ENCODE results near the gene KRTAP4-1.
"Not testable (repeated sequence)": the region's sequence is repeated elsewhere in the genome, so short reads cannot be mapped to it uniquely, and the experiment has no call there.

The KRTAP4-1 gene

DNA sequence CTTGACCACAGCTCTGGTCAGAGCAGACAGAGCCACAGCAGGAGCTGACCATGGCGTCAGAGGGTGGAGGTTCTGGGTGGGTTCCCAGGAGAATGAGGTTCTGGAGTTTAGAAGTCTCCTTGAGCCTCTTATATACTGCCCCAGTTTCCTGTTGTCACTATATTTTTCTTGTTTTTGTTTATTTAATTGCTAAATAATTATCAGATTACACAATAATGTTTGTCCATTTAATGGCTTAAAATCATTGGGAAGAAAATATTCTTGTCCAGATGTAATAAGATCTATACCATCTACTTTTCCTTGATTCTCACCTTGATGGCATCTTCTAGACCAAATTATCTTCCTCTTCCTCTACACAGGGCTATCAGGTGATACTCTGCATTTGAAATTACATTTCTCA lies 16.6 kb downstream of the KRTAP4-1 start, which contains the start of gene KRTAP4-3:
TSS of gene KRTAP4-3 (minus strand) at position 101 of the 400 bp plus-strand sequence. CDS start at position 52, 49 bp downstream.
- DNase-seq = no peak

DNA sequence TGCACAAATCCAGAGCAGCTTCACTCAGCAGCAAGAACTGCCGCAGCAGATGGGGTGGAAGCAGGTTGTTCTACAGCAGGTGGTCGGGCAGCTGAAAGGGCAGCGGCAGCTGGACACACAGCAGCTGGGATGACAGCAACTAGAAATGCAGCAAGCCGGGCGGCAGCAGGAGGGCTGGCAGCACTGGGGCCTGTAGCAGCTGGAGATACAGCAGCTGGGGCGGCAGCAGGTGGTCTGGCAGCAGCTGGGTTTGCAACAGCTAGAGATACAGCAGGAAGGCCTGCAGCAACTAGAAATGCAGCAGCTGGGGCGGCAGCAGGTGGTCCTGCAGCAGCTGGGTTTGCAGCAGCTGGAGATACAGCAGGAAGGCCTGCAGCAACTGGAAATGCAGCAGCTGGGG lies 17.1 kb downstream of the KRTAP4-1 start:
- no peak for DNase-seq

DNA sequence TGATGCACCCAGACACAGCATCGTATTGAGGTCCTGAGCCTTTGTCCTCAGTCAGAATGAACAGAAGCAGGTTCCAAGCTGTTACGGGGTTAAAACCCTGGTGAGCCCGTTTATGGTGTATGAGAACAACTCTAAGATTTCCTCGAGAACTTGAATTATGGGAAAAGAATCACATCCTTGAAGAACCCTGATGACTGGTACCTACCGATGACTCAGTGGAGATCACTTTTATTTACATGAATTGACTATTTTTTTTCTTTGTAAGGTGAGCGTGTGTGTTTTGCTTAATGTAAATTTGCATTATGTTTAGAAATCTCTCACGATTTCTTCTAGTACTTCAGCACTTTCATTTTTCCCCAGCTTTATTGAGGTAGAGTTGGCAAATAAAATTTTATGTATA lies 20.9 kb downstream of the KRTAP4-1 start:
- DNase-seq = no peak

DNA sequence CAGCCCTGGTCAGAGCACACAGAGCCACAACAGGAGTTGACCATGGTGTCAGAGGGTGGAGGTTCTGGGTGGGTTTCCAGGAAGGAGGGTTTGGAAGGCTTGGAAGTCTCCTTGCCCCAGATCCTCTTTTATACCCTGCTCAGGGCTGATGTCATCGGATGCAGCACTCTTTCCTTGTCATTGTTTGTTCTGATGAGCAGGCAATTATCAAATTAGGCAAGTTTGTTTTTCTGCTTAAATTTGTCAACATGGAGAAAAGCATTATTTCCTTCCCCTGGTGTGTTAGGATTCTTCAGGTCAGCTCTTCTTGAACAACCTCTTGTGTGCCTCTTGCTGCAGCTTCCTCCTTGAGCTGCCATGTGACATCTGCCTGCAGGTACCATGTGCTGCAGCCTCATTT lies 24.1 kb downstream of the KRTAP4-1 start, which contains the start of gene KRTAP4-4:
TSS of gene KRTAP4-4 (minus strand) at position 101 of the 400 bp plus-strand sequence. CDS start at position 44, 57 bp downstream.
- DNase-seq = no peak

DNA sequence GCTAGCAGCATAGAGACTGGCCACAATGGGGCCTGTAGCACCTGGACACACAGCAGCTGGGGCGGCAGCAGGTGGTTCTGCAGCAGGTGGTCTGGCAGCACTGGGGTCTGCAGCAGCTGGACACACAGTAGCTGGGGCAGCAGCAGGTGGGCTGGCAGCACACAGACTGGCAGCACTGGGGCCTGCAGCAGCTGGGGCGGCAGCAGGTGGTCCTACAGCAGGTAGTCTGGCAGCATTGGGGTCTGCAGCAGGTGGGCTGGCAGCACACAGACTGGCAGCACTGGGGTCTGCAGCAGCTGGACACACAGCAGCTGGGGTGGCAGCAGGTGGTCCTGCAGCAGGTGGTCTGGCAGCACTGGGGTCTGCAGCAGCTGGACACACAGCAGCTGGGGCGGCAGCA lies 24.5 kb downstream of the KRTAP4-1 start:
- DNase-seq = not testable (repeated sequence)

DNA sequence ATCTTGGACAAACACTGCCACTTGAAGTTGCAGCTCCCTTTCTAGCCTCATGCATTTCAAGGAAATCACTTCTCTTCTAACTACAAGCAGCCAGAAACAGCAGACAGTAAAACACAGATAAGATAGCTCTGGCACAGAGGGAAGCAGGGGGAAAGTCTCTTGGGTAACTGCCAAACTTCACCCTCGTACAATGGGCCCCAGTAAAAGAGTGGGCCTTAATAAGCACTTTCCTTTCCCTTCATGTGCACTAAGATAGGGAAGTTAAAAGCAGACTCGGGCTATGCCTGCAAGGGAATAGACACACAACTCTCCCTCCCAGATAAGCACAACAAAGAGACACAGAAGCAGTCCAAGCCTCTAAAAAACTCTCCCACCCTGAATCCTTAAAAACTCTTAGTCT lies 30.9 kb downstream of the KRTAP4-1 start:
- no peak for DNase-seq

DNA sequence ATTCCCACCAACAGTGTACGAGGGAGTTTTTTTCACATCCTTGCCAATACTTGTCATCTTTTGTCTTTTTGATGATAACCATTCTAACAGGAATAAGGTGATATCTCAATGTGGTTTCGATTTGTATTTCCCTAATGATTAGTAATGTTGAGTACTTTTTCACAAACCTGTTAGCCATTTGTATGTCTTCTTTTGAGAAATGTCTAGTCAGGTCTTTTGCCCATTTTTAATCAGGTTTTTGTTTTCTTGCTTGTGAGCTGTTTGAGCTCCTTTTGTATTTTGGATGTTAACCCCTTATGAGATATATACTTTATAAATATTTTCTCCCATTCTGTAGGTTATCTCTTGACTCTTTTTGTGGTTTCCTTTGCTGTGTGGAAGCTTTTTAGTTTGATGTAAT lies 33.2 kb downstream of the KRTAP4-1 start:
- DNase-seq = no peak

DNA sequence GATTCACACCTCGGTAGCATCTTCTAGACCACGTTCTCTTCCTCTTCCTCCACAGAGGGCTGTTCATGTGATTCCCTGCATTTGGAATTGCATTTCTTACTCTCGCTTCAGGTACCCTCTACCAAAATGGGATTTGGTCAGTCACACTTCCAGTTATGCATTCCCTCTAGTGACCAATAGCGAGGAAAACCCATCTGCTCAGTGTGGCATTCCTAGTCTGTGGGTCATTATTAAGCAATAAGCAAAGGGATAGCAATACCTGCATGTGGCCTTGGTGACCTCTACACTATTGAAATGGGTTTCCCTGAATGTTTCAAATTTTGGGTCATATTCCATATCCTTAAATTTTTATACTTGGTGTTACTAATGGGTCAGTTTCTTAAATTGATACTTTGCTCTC lies 34.7 kb downstream of the KRTAP4-1 start:
- DNase-seq = no peak

DNA sequence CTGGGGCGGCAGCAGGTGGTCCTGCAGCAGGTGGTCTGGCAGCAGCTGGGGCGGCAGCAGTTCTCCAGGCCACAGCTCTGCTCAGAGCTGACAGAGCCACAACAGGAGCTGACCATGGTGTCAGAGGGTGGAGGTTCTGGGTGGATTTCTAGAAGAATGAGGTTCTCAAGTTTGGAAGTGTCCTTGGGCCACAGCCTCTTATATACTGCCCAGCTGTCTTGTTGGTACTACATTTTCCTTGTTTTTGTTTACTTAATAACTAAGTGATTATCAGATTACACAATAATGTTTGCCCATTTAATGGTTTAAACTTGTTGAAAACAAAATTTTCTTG lies 35.1 kb downstream of the KRTAP4-1 start, which contains the start of gene KRTAP4-5:
TSS of gene KRTAP4-5 (minus strand) at position 174 of the 334 bp plus-strand sequence. CDS start at position 116, 58 bp downstream.
- no peak for DNase-seq

DNA sequence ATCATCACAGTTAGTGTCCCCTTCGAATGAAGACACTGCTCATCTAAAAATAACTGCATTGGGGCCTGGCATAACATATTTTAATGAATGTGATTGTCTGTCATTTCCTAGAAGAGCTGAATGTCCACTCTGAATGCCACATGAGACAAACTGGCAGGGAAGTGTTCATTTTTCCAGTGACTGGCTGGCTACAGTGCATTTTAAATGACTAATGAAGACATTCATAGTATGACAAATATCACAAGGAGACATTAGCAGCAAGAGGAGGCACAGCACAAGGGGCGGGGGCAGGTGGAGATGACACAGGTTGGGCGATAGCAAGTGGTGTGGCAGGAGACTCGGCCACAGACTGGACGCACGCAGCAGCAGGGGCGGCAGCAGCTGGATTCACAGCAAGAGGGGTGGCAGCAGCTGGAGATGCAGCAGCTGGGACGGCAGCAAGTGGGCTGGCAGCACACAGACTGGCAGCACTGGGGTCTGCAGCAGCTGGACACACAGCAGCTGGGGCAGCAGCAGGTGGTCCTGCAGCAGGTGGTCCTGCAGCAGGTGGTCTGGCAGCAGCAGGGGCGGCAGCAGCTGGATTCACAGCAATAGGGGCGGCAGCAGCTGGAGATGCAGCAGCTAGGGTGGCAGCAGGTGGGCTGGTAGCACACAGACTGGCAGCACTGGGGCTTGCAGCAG lies 35.6 kb downstream of the KRTAP4-1 start:
- not testable (repeated sequence) for DNase-seq

DNA sequence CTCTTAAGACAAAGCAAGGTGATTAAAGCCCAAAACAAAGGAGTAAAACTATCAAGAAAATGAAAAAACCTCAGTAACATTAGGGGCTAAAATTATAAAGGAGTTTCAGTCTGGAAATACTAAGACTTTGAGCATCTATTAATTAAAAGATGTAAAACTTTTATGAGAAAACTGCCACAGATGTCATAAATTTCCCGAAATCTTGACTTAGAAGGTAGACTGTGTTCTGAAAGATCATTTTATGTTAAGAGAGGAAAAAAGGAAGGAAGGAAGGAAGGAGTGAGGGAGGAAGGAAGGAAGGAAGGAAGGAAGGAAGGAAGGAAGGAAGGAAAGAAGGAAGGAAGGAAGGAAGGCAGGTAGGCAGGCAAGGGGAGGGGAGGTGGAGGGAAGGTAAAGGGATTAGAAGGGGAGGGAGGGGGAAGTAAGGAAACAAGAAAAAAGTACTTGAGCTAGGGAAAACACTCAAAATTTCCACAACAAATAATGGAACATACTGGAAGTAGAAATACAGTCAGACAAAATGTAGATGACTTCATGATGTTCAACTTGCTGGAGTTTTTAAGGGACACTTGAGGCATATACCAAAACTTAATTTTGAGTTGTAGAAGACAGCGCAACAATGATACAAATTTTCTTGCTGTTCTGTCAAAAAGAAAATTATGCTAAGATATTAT lies 37.0 kb downstream of the KRTAP4-1 start:
- no peak for DNase-seq

DNA sequence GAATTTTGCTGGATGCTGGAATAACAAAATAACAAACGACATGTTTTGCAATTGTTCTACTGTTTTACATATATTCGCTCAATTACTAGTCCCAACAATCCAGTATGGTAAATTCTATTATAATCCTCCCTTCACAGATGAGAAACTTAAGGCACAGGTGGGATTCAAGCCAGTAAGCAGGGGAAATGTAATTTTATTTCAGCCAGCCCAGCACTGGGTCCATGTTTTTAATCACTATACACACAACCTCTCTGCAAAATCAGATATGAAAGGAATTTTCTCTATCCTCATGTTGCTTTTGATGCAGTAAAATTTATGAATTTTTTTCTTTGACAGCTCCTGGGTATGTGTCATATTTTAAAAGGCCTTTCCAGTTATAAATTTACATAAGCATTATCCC lies 39.5 kb downstream of the KRTAP4-1 start:
- DNase-seq = no peak

DNA sequence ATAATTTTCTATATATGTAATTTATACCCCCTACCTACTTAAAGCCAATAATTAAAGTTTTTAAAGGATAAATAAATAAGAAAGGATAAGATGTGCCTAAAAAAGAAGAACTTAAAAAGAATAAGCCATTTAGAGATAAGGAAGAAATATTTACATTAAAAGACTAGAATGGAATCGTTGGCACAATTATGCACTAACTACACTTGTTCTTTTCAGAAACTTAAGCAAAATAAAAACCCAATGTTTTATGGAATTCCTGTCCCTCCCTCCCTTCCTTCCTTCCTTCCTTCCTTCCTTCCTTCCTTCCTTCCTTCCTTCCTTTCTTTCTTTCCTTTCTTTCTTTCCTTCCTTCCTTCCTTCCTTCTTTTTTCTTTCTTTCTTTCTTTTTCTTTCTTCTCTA lies 39.9 kb downstream of the KRTAP4-1 start:
- no peak for DNase-seq

DNA sequence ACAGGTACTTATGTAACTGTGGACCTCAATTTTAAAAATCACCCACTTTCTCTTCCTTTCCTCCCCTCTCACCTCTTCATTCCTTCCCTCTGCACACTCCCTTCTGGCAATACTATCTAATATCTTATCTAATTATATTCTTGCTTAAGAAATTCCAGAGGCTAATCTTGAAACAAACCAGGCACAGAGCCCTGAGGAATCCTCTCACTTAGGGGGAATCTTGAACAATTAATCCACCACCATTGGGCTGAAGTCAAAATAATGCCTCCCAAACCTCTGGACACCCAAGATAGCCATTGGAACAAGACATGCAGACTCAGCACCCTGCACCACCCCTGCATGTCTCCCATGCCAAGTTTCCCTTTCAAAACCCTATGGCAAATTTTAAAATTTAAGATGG lies 43.4 kb downstream of the KRTAP4-1 start:
- no peak for DNase-seq

DNA sequence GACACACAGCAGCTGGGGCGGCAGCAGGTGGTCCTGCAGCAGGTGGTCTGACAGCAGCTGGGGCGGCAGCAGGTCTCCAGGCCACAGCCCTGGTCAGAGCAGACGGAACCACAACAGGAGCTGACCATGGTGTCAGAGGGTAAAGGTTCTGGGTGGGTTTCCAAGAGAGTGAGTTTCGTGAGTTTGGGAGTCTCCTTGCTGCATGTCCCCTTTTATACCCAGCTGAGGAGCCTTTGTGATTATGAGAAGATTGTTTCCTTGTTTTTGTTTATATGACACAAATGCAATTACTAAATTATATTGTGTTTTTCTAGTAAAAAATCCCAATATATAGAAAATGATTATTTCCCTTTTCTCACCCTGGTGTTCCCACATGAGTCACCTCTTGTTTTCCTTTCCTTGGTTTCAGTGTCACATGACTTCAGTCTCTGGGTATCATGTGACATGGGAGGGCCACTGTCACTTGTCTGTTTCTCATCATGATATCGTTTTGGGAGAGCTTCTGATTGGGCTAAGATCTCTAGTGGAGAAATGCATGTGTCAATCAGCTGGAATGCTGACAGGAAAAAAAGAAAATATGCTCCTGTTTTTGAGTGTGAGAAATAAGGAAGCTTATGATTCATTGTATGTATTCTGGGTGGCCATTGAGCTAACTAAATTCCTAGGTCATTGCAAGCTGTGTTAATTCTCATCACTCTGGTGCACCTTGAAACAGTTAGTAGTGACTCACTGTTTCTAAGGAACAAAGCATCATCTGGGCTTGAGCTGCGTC lies 44.2 kb downstream of the KRTAP4-1 start, which contains the start of gene KRTAP4-6:
TSS of gene KRTAP4-6 (minus strand) at position 185 of the 772 bp plus-strand sequence. CDS start at position 128, 57 bp downstream.
- no peak for DNase-seq

DNA sequence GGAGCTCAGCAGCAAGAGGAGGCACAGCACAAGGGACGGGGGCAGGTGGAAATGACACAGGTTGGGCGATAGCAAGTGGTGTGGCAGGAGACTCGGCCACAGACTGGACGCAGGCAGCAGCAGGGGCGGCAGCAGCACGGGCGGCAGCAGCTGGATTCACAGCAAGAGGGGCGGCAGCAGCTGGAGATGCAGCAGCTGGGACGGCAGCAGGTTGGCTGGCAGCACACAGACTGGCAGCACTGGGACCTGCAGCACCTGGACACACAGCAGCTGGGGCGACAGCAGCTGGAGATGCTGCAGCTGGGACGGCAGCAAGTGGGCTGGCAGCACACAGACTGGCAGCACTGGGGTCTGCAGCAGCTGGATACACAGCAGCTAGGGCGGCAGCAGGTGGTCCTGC lies 44.8 kb downstream of the KRTAP4-1 start:
- not testable (repeated sequence) for DNase-seq
